Fibroblast of upper back skin (primary cell): ENCODE results near the gene TARS2.
A peak's percentile ranks its signal among the peaks of the same experiment; 100 is the strongest.

Source experiments
- DNase-seq: peaks from one replicate; pipeline ENCODE4 v3.0.0-alpha.2; 2013

TARS2 gene

GRCh38 chr1:150486966-150487762, at the start of gene TARS2:
Gene TARS2 (plus strand): TSS chr1:150487419. CDS start chr1:150487451, 32 bp downstream.
- peak; percentile 99 for DNase-seq

DNA sequence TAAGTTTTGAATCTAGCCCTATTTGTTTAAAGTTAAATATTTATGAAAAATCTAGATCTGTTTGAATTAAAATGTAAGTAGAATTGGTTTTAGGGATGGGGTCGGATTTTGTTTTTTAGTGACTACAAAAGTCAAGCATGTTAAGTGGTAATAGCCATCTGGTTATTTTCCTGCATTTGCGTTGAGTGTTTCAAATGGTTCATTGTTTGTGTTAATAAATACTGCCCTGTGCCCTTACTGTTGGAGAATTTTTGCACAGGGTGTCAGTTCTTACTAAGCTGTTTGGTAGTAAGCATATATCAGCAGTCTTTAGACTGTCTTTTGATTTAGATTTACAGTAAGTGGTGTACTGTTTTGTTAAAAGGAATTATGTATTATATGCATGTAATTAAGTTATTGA, 46.1 kb upstream of the TARS2 start:
- no peak for DNase-seq

DNA sequence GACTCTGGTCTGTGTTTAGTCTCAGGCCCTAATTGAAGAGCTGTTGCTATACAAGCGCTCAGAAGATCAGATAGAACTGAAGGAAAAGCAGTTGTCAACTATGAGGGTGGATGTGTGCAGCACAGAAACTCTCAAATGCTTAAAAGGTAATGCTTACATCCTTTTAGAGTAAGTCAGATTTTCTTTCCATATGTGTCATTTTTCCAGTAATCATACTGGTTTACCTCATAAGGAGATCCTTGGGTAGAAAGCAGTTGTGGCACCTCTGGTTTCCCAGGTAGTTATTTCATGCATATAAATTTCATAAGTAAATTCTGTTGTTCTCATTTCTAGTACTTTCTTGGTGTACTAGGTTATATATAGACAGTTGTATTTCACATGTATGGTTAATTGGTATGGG, 43.0 kb upstream of the TARS2 start:
- DNase-seq: no peak

GRCh38 chr1:150456146-150456647, 31.0 kb upstream of the TARS2 start:
- DNase-seq: no peak

DNA sequence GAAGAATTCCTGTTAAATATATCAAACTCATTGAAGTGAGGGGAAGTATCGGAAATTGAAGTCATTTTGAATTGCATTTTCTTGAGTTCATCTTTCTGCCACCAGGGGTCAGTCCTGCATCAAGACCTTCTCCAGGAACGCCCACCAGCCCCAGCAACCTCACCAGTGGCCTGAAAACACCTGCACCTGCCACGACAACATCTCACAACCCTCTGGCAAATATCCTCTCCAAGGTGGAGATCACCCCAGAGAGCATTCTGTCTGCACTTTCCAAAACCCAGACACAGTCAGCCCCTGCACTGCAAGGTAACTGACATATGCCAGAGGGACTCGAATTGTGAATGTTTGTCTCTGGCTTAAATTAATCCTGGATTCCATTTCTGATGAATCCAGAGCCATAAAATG, 22.8 kb upstream of the TARS2 start:
- DNase-seq: peak; percentile 53

DNA sequence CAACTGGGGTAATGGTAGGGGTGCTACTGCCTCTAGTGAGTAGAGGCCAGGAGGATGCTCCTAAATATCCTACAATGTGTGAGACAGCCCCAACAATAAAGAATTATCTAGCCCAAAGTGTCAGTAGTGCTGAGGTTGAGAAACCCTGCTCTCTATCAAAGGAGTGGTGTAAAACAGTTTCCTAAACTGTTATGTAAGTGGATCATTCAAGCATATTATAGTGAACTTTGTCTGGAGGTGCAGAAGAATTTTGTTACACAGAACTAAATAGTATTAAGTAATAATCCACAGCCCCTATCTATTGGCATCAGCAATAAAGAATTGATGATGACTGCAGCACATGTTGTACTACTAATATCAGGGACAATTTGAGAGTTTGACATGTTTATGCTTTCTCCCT, 20.3 kb upstream of the TARS2 start:
- no peak for DNase-seq

DNA sequence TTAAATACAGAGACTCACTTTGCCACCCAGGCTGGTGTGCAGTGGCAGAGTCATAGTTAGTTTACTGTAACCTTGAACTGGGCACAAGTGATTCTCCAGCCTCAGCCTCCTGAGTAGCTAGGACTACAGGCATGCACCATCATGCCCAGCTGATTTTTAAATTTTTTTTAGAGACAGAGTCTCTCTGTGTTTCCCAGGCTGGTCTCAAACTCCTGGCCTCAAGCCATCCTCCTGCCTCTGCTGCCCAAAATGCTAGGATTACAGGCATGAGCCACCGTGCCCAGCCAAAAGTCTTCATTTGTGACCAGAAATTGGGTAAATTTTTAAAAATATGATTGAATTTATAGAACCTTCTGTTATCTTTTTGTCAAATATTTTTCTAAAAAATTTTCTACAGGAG, 17.9 kb upstream of the TARS2 start:
- DNase-seq: no peak

- DNase-seq: no peak
Observed at GRCh38 chr1:150472601-150473200, 14.5 kb upstream of the TARS2 start.

GRCh38 chr1:150473659-150474058, 13.6 kb upstream of the TARS2 start:
- DNase-seq: no peak

GRCh38 chr1:150474869-150475268, 12.3 kb upstream of the TARS2 start:
- no peak for DNase-seq

DNA sequence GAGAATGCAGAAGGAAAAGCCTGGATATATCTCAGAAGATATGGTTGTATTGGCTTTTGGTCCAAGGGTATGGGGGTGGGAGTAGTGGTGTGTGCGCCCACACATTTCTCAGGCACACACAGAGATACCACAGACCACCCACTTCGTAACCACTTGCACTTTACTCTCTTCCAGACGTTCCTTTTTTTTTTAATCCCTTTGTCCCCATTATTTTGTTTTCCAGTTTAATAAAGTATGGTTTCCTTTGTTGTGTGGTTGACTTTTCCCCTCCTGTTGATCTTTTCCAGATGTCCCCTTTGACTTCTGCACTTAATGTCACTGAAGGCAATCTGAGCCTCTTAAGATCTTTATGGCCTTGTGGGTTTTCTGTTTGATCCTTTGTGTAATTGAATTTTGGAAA, 10.5 kb upstream of the TARS2 start:
- peak; percentile 13 for DNase-seq

DNA sequence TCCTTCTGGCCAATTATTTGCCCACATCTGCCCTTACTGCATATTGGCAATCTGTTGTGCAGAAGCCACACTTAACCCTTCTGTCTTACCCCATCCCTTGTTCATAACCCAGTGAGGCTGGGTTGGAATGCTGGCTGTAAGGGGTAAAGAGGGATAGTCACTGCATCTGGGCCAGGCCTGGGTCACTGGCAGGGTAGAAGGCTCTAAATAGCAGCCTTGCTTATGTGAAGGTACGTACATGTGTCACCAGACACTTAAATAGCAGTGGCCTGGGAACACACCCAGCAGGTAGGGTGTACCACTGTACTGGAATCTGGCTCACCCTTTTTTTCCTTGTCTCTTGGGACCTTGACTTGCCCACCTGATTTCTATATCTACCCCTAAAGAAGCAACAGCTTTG, 9.9 kb upstream of the TARS2 start:
- no peak for DNase-seq

DNA sequence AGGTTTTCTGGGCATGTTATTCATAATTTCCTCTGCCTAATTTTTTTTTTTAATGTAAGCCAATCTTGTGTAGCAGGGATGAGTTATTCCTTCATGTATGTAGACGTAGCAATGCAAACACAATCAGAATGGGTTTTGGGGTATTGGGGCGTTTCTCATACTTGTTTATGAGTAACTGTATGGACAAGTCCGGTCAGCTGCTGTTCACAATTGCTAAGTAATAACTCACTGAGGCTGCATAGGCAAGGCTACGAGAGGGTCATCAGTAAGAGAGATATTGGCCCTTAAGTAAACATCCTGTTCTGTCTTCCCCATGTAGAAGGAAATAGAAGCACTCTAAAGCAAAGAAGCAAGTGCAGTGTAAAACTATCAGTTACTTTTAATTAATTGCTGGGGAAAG, 9.5 kb upstream of the TARS2 start:
- peak; percentile 21 for DNase-seq

- DNase-seq: no peak
Observed at GRCh38 chr1:150479370-150479769, 7.8 kb upstream of the TARS2 start.

DNA sequence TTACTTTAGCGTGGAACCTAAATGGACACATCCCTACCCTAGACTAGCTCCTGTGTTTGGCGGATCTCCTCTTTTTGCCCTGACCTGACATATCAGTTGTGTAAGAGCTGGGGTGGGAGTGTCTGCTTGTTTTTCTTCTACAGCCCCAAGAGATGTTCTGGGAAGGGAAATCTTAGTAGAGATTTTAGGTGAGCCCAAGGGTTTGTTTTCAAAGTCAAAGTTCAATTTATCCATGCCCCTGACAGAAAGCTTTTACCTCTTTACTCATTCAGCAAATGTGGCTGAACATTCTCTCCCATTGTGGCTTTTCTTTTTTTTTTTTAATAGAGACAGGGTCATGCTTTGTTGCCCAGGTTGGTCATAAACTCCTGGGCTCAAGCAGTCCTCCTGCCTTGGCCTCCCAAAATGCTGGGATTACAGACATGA, 7.3 kb upstream of the TARS2 start:
- no peak for DNase-seq

DNA sequence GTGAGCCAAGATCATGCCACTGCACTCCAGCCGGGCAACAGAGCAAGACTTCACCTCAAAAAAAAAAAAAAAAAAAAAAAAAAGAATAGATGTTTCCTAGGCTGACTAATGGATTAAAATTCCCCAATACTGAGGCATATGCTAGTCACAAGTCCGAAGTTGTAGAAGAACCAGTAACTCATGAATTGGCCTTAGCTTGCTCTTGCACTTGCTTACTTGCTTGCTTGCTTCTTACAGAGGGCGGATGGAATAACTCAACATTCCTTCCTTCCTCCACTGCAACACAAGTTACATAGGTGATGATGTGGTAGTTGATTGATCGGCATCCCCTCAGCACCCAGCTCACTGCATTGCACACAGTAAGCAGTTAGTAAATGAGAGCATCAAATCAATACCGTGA, 2.8 kb upstream of the TARS2 start:
- DNase-seq: peak; percentile 38

DNA sequence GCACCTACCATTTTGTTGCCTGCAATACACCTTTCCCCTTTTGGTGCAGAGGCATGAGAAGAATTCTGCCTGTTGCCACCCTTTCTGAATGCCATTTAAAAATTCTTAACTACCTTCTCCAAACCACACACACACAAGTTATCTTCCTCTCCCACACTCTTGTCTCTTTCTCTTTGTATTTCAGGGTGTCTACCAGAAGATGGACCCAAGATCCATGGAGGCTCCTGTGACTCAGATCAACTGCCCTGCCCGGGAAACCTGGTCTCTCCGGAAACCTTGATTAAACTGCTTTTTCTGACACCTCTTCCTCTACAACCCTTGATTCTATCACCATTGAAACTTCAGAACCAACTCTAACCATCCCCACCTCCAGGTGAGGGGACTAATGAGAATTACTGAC, 2.4 kb upstream of the TARS2 start:
- peak; percentile 42 for DNase-seq

- DNase-seq: no peak
Observed at GRCh38 chr1:150487763-150488115, 520 bp downstream of the TARS2 start.

DNA sequence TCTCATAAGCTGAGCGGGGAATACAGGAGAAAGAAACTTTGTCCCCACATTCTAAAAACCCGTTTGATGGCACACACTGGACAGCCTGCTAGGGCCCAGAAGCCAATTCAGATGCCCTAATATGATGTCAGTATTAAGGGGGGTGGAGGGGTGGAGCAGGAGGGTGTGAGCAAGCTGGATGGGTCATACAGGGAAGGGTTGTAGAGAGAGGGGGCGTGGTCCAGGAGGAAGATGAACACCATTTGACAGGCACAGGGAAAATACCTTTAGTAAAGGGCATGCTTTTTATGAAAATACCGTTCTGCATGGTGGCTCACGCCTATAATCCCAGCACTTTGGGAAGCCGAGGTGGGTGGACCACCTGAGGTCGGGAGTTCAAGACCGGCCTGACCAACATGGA, 6.0 kb downstream of the TARS2 start:
- DNase-seq: no peak

- DNase-seq: no peak
Observed at GRCh38 chr1:150498342-150498741, 11.1 kb downstream of the TARS2 start.

DNA sequence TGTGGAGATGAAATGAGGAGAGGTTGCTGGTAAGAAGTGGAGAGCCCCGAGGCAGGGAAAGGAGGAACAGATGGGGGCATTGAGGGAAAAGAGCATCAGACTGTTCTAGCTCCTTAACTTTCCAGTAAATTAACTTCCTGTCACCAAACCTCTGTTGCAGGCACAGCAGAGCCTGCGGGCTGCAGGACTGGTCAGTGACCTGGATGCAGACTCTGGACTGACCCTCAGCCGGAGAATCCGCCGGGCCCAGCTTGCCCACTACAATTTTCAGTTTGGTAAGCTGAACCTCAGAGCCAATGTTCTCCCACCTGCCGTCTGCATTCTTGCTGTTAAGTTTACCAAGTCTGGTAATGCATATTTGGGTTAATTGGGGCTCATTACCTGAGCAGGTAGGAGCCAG, 18.2 kb downstream of the TARS2 start:
- no peak for DNase-seq

DNA sequence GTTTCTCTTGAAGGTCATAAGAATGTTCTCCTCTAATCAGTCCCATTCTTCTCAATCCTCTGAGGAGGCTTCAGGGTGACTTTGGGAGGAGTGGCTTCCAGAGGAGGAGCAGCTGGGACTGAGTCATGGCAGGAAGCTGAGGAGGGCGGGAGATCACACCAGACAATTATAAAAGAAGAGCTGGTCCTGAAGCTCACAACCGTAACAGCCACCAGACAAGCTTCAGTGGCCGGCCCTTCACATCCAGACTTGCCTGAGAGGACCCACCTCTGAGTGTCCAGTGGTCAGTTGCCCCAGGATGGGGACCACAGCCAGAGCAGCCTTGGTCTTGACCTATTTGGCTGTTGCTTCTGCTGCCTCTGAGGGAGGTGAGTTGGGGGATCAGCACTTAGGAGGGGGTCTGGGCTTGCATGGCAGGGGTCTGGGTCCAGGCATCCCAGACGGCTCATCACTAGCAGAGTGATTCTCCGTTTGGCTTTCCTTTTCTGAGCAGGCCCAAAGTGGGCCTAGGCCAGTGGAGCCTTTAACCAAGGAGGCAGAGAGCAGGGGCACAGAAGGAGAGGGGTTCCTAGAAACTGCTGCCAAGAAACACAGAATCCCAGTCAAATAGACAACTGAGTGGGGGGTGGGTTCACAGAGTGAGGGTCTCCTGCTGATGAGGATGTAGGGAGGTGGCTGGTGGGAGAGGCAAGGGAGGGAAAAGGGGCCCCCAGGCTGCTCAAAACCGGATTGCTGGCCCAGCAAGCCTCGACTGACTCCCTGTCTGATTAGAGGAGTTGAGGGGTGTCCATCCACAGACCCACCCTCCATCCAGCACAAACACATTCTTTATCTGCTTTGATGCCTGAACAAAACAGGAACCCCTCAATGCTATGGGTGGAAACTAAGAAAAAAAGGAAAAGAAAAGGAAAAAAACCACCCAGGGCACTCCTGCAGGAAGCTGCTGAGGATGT, 21.0 kb downstream of the TARS2 start, which contains the start of gene ECM1:
ECM1 (plus strand) TSS at position 198 of the 953 bp plus-strand sequence; CDS start at position 299, 101 bp downstream.
- peak; percentile 81 for DNase-seq

- no peak for DNase-seq
Observed at GRCh38 chr1:150508982-150509381, 21.8 kb downstream of the TARS2 start.
